Spleen (tissue), 11 donors: Measurements from ENCODE around the gene ZIC1. TPM values are rescaled to one million over a fixed set of nuclear protein-coding genes. Genes with fewer than 3 reads are reported as not detected.

Experiments used
- DNase-seq: peaks from one replicate; pipeline ENCODE4 v3.0.0-alpha.2; 2020
- H3K27ac ChIP-seq, 8 donors: fragments of 200-600 bp; sonication (generic) in 7 of 8; 1 replicate in 4 of 8; 2 replicates in 4 of 8; pipeline versions ENCODE4 v1.5.0 to v1.8.0; 2016 to 2021; ENCODE audit warnings: inconsistent platforms in 4 of 8, mild to moderate bottlenecking in 4 of 8, moderate library complexity in 1 of 8
- H3K27me3 ChIP-seq, 7 donors: fragments of 200-600 bp; sonication (generic) in 6 of 7; replicated peaks in 1 of 7; 1 replicate in 4 of 7; 2 replicates in 3 of 7; pipeline versions ENCODE4 v1.5.0 to v1.8.0; 2016 to 2021; ENCODE audit warnings: inconsistent platforms in 3 of 7, mild to moderate bottlenecking in 1 of 7
- H3K36me3 ChIP-seq, 6 donors: fragments of 200-600 bp; sonication (generic) in 5 of 6; 1 replicate in 4 of 6; 2 replicates in 2 of 6; pipeline versions ENCODE4 v1.5.0 to v1.8.0; 2016 to 2021; ENCODE audit warnings: inconsistent platforms in 2 of 6
- H3K4me1 ChIP-seq, 6 donors: fragments of 200-600 bp; sonication (generic) in 5 of 6; 1 replicate in 3 of 6; 2 replicates in 3 of 6; pipeline versions ENCODE4 v1.5.0 to v1.8.0; 2016 to 2021; ENCODE audit warnings: inconsistent platforms in 3 of 6
- H3K4me3 ChIP-seq, 8 donors: fragments of 200-600 bp; sonication (generic) in 7 of 8; 1 replicate in 4 of 8; 2 replicates in 4 of 8; pipeline versions ENCODE4 v1.5.0 to v1.8.0; 2016 to 2021; ENCODE audit warnings: inconsistent platforms in 4 of 8, mild to moderate bottlenecking in 4 of 8, moderate library complexity in 2 of 8
- H3K9me3 ChIP-seq, 8 donors: fragments of 200-600 bp; sonication (generic) in 7 of 8; 1 replicate in 4 of 8; 2 replicates in 4 of 8; pipeline versions ENCODE4 v1.5.0 to v1.8.0; 2016 to 2021; ENCODE audit warnings: inconsistent platforms in 4 of 8
- CTCF ChIP-seq, 11 experiments: fragments of 200-600 bp in 7 of 11; fragments of 450-650 bp in 4 of 11; sonication (generic) in 4 of 11; IDR thresholded peaks in 8 of 11; conservative IDR thresholded peaks in 3 of 11; 1 replicate in 7 of 11; 2 replicates in 4 of 11; pipeline versions ENCODE4 v1.4.0 to v1.8.0; 2016 to 2021; ENCODE audit warnings: antibody characterized with exemption in 11 of 11, inconsistent platforms in 4 of 11, mild to moderate bottlenecking in 1 of 11
- POLR2A ChIP-seq, 3 donors: fragments of 450-650 bp; IDR thresholded peaks; one replicate each; pipeline ENCODE4 v1.5.1; 2017; ENCODE audit warnings: antibody characterized with exemption in 3 of 3, mild to moderate bottlenecking in 1 of 3
- POLR2AphosphoS5 ChIP-seq, 3 donors: sonication (generic); formaldehyde crosslinking; IDR thresholded peaks; one replicate each; pipeline ENCODE4 v1.5.1; 2017; ENCODE audit warnings: antibody characterized with exemption in 3 of 3
- WGBS, 5 donors: extraction: QIAGEN DNeasy Blood & Tissue Kit in 3 of 5; methylation state at CpG; one replicate each; pipeline versions ENCODE4 v1.1.5 to v1.1.7; 2013 to 2018; 5-methylcytosine and 5-hydroxymethylcytosine counted together
- intact Hi-C: fragments of 100-400 bp; cut with DNase I; formaldehyde crosslinking; loops from one replicate; pipeline ENCODE4 v1.15.0; 2023; ENCODE audit warnings: low total_unique reads
- polyA plus RNA-seq, 3 donors: library from polyadenylated mRNA; stranded (reverse); fragments of 200-250 nt; gene quantifications; one replicate each; pipeline ENCODE4 v1.2.1, GENCODE V29; 2013
- total RNA-seq, 7 donors: library from RNA; depleted of rRNA in 3 of 7; stranded (reverse); fragments of >200 nt in 3 of 7; fragmentation: NEBNext Ultra II Directional in 4 of 7; extraction: Animal tissue kit (Norgen Biotek cat#: 25700) in 4 of 7; gene quantifications; one replicate each; pipeline versions ENCODE4 v1.1.0 to v1.2.1, GENCODE V29; 2016 to 2021
- donor health status: healthy with polysubstance abuse.
- donor health status: DM: no; HTN: no; CAD: no; lungs with moderate emphysema.
- donor health status: DM: no; HTN: no; CAD: no.
- donor health status: Bipolar disorder and iron deficiency.
- donor health status: healthy.
- donor health status: DM: no; HTN: no; CAD: no.
- donor health status: DM: yes; HTN: yes; CAD: no.

Gene ZIC1
- total and polyA plus RNA-seq, 10 donors = not detected

GRCh38 chr3:147402159-147402558, 7.0 kb upstream of the ZIC1 start:
- peaks cover 0 to 25% (median 0%) of the 10 kb centered on the region in 8 donors for H3K9me3 ChIP-seq
- no peak overlapping the region for H3K27ac ChIP-seq
- intact Hi-C loops = no loop called here
- peaks cover 0 to 5% (median 2%) of the 10 kb centered on the region in 6 donors for H3K4me1 ChIP-seq
- TF ChIP-seq POLR2A (IDR thresholded peaks at IDR 0.05) = no peak
- no peak for TF ChIP-seq POLR2AphosphoS5 (IDR thresholded peaks at IDR 0.05)
- 16 to 27% (median 18%) methylated on average over 5 of the region's 5 CpGs for WGBS, 5 donors
- no peak for DNase-seq
- no peaks in the 10 kb centered on the region for H3K36me3 ChIP-seq
- H3K4me3 ChIP-seq = no peak overlapping the region
- H3K27me3 ChIP-seq = peaks cover 3 to 100% (median 91%) of the 10 kb centered on the region in 7 donors

- intact Hi-C loops = no loop called here
- WGBS, 5 donors = 49 to 64% (median 55%) methylated on average over 5 of the region's 5 CpGs
- Histone ChIP-seq H3K36me3 (no peaks in the 10 kb centered on the region), H3K27ac (no peak overlapping the region), H3K4me1 (peaks cover 0 to 10% (median 7%) of the 10 kb centered on the region in 6 donors), H3K27me3 (peaks cover 6 to 100% (median 91%) of the 10 kb centered on the region in 7 donors), H3K4me3 (no peak overlapping the region), H3K9me3 (peaks cover 0 to 23% (median 0%) of the 10 kb centered on the region in 8 donors)
- TF ChIP-seq CTCF (IDR thresholded peaks at IDR 0.05 in 8 of 11, conservative IDR thresholded peaks at IDR 0.05 in 3 of 11) (no peak), POLR2A (IDR thresholded peaks at IDR 0.05) (no peak), POLR2AphosphoS5 (IDR thresholded peaks at IDR 0.05) (no peak)
- DNase-seq = no peak
Observed at GRCh38 chr3:147403511-147403910, 5.7 kb upstream of the ZIC1 start.

- H3K36me3 ChIP-seq = no peaks in the 10 kb centered on the region
- peaks cover 0 to 27% (median 0%) of the 10 kb centered on the region in 8 donors for H3K9me3 ChIP-seq
- no peak for DNase-seq
- intact Hi-C loops = no loop called here
- 27 to 29% (median 28%) methylated on average over 11 of the region's 11 CpGs for WGBS, 5 donors
- H3K4me1 ChIP-seq = peaks cover 0 to 10% (median 8%) of the 10 kb centered on the region in 6 donors
- H3K27ac ChIP-seq = no peak overlapping the region
- no peak for TF ChIP-seq CTCF (IDR thresholded peaks at IDR 0.05 in 8 of 11, conservative IDR thresholded peaks at IDR 0.05 in 3 of 11)
- no peak for TF ChIP-seq POLR2A (IDR thresholded peaks at IDR 0.05)
- no peak for TF ChIP-seq POLR2AphosphoS5 (IDR thresholded peaks at IDR 0.05)
- H3K4me3 ChIP-seq = no peak overlapping the region
- H3K27me3 ChIP-seq = peaks cover 6 to 100% (median 91%) of the 10 kb centered on the region in 7 donors
Observed at GRCh38 chr3:147404000-147404799, 5.0 kb upstream of the ZIC1 start.

GRCh38 chr3:147404800-147405230, 4.3 kb upstream of the ZIC1 start:
- Histone ChIP-seq H3K27ac (no peak overlapping the region), H3K4me1 (peaks cover 0 to 16% (median 11%) of the 10 kb centered on the region in 6 donors), H3K9me3 (peaks cover 0 to 33% (median 0%) of the 10 kb centered on the region in 8 donors), H3K36me3 (no peaks in the 10 kb centered on the region), H3K27me3 (peaks cover 10 to 100% (median 91%) of the 10 kb centered on the region in 7 donors), H3K4me3 (no peak overlapping the region)
- no peak for TF ChIP-seq CTCF (IDR thresholded peaks at IDR 0.05 in 8 of 11, conservative IDR thresholded peaks at IDR 0.05 in 3 of 11)
- TF ChIP-seq POLR2A (IDR thresholded peaks at IDR 0.05) = no peak
- TF ChIP-seq POLR2AphosphoS5 (IDR thresholded peaks at IDR 0.05) = no peak
- 5 to 10% (median 9%) methylated on average over 15 to 16 of the region's 16 CpGs for WGBS, 5 donors
- intact Hi-C loops = no loop called here
- no peak for DNase-seq
